Vagina (tissue), 2 donors: ENCODE results near the gene KBTBD4.

Experiments
- POLR2A ChIP-seq, 2 donors: fragments of 450-650 bp; IDR thresholded peaks; one replicate each; pipeline ENCODE4 v1.6.1; 2017; ENCODE audit warnings: antibody characterized with exemption in 2 of 2, mild to moderate bottlenecking in 2 of 2, moderate library complexity in 2 of 2
- TF ChIP-seq, protein P1 (sequence below), 3 experiments: fragments of 450-650 bp in 2 of 3; fragments of 200-600 bp in 1 of 3; sonication (generic) in 1 of 3; IDR thresholded peaks; one replicate each; pipeline ENCODE4 v1.5.1; 2017 to 2019; ENCODE audit warnings: antibody characterized with exemption in 3 of 3, mild to moderate bottlenecking in 2 of 3, moderate library complexity in 2 of 3

DNA sequence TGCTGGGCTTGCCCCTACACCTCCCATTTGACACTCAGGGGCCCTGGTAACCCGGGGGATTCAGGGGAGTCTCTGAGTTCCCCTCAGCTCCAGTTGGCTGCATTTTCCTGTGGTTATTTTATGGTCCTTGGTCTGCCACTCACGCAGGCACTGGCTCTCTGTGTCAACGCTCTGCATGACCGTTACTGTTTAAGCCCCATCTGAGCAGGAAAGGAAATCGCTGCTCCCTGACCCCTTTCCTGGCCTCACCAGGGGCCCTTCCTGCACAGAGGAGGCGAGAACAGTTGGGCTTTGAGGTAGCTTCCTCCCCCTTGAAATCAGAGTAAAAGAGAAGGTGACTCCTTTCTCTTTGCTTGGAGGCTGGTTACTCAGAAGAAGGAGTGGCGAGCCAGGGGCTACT is 13.0 kb upstream of the KBTBD4 start:
- TF ChIP-seq, protein P1, sequence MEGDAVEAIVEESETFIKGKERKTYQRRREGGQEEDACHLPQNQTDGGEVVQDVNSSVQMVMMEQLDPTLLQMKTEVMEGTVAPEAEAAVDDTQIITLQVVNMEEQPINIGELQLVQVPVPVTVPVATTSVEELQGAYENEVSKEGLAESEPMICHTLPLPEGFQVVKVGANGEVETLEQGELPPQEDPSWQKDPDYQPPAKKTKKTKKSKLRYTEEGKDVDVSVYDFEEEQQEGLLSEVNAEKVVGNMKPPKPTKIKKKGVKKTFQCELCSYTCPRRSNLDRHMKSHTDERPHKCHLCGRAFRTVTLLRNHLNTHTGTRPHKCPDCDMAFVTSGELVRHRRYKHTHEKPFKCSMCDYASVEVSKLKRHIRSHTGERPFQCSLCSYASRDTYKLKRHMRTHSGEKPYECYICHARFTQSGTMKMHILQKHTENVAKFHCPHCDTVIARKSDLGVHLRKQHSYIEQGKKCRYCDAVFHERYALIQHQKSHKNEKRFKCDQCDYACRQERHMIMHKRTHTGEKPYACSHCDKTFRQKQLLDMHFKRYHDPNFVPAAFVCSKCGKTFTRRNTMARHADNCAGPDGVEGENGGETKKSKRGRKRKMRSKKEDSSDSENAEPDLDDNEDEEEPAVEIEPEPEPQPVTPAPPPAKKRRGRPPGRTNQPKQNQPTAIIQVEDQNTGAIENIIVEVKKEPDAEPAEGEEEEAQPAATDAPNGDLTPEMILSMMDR (IDR thresholded peaks at IDR 0.05), result no peak
- no peak for TF ChIP-seq POLR2A (IDR thresholded peaks at IDR 0.05)
